ENCODE data around the gene VAV3.
"Not testable (repeated sequence)": the region's sequence is repeated elsewhere in the genome, so short reads cannot be mapped to it uniquely, and the experiment has no call there.

The VAV3 gene

GRCh38 chr1:107862064-107862463 lies 102.9 kb downstream of the VAV3 start:
- TF ChIP-seq CTCF (conservative IDR thresholded peaks at IDR 0.05; ENCODE audit: low read depth, low read length) = no peak
- no peak for DNase-seq (ENCODE audit: low read depth)

GRCh38 chr1:107858323-107858722 lies 106.7 kb downstream of the VAV3 start:
- no peak overlapping the region for H3K4me3 ChIP-seq (ENCODE audit: low read depth, low read length)
- no peak for DNase-seq (ENCODE audit: low read depth)
- no peak for TF ChIP-seq CTCF (conservative IDR thresholded peaks at IDR 0.05; ENCODE audit: low read depth, low read length)

More at GRCh38 chr1:107862064-107862463, 102.9 kb downstream of the VAV3 start:
- H3K4me3 ChIP-seq (ENCODE audit: low read depth, low read length) = no peak overlapping the region

- DNase-seq (ENCODE audit: low read depth) = no peak
- H3K4me3 ChIP-seq (ENCODE audit: low read depth, low read length) = no peak overlapping the region
- no peak for TF ChIP-seq CTCF (conservative IDR thresholded peaks at IDR 0.05; ENCODE audit: low read depth, low read length)
Measured at GRCh38 chr1:107851418-107851817, 113.6 kb downstream of the VAV3 start.

- DNase-seq (ENCODE audit: low read depth) = not testable (repeated sequence)
Measured at GRCh38 chr1:107844541-107845194, 120.3 kb downstream of the VAV3 start.

GRCh38 chr1:107843989-107844388 lies 121.0 kb downstream of the VAV3 start:
- no peak for TF ChIP-seq CTCF (conservative IDR thresholded peaks at IDR 0.05; ENCODE audit: low read depth, low read length)
- DNase-seq (ENCODE audit: low read depth) = no peak
- no peak overlapping the region for H3K4me3 ChIP-seq (ENCODE audit: low read depth, low read length)

More at GRCh38 chr1:107844541-107845194, 120.3 kb downstream of the VAV3 start:
- H3K4me3 ChIP-seq (ENCODE audit: low read depth, low read length) = not testable (repeated sequence)

GRCh38 chr1:107842241-107842640 lies 122.7 kb downstream of the VAV3 start:
- DNase-seq (ENCODE audit: low read depth) = no peak
- H3K4me3 ChIP-seq (ENCODE audit: low read depth, low read length) = no peak overlapping the region
- TF ChIP-seq CTCF (conservative IDR thresholded peaks at IDR 0.05; ENCODE audit: low read depth, low read length) = no peak

GRCh38 chr1:107840725-107841124 lies 124.3 kb downstream of the VAV3 start:
- no peak overlapping the region for H3K4me3 ChIP-seq (ENCODE audit: low read depth, low read length)

More at GRCh38 chr1:107840725-107841124, 124.3 kb downstream of the VAV3 start:
- DNase-seq (ENCODE audit: low read depth) = peak; percentile 13
- TF ChIP-seq CTCF (conservative IDR thresholded peaks at IDR 0.05; ENCODE audit: low read depth, low read length) = no peak
